GM12865 (cell line): ENCODE data around the gene SCFD2.
A peak's percentile ranks its signal among the peaks of the same experiment; 100 is the strongest.

ENCODE experiments used
- DNase-seq: peaks from one replicate; pipeline ENCODE4 v3.0.0; 2010; ENCODE audit warnings: low read depth
- H3K4me3 ChIP-seq: 2 replicates; pipeline ENCODE4 v1.5.1; 2011; ENCODE audit warnings: mild to moderate bottlenecking, low read depth, low read length, control low read depth
- CTCF ChIP-seq: IDR thresholded peaks from 2 replicates; pipeline ENCODE4 v1.5.1; 2011; ENCODE audit warnings: low read length, control low read depth, low read depth, inconsistent platforms; ENCODE audit not compliant: insufficient read depth; ENCODE audit errors: missing control alignments

SCFD2 gene

GRCh38 chr4:53371843-53372521 is 6.1 kb upstream of the SCFD2 start:
- DNase-seq, result no peak
- TF ChIP-seq CTCF, result no peak
- no peak overlapping the region for H3K4me3 ChIP-seq

- no peak for DNase-seq
- TF ChIP-seq CTCF, result no peak
Measured at GRCh38 chr4:53371049-53371448, 5.2 kb upstream of the SCFD2 start.

GRCh38 chr4:53367721-53368120 is 1.9 kb upstream of the SCFD2 start:
- no peak for DNase-seq
- TF ChIP-seq CTCF, result no peak
- no peak overlapping the region for H3K4me3 ChIP-seq

More at GRCh38 chr4:53371049-53371448, 5.2 kb upstream of the SCFD2 start:
- no peak overlapping the region for H3K4me3 ChIP-seq

GRCh38 chr4:53366301-53366716 is 448 bp upstream of the SCFD2 start:
- no peak for TF ChIP-seq CTCF
- peak overlapping the region; percentile 69 for H3K4me3 ChIP-seq
- peak; percentile 16 for DNase-seq

GRCh38 chr4:53365121-53365485 is 758 bp downstream of the SCFD2 start:
- TF ChIP-seq CTCF, result no peak
- H3K4me3 ChIP-seq, result peak overlapping the region; percentile 69
- peak; percentile 51 for DNase-seq

- DNase-seq, result no peak
- peak overlapping the region; percentile 69 for H3K4me3 ChIP-seq
- TF ChIP-seq CTCF, result no peak
Measured at GRCh38 chr4:53364624-53365023, 1.2 kb downstream of the SCFD2 start.

GRCh38 chr4:53362093-53362492 is 3.8 kb downstream of the SCFD2 start:
- DNase-seq, result no peak
- H3K4me3 ChIP-seq, result peak overlapping the region; percentile 8; the same call in 1 of the 2 replicates
- no peak for TF ChIP-seq CTCF
